Nephron progenitor cell (in vitro differentiated cells): Measurements from ENCODE around the gene DGKQ.

Experiments used
- DNase-seq: peaks from one replicate; pipeline ENCODE4 v3.0.0; 2021
- H3K27ac Mint-ChIP-seq: 2 replicates; pipeline ENCODE4 v1.8.0; 2021; ENCODE audit warnings: mild to moderate bottlenecking, moderate library complexity, mixed read lengths
- H3K27me3 Mint-ChIP-seq: 2 replicates; pipeline ENCODE4 v1.8.0; 2021; ENCODE audit warnings: mild to moderate bottlenecking, low read depth, mixed read lengths; ENCODE audit not compliant: poor library complexity
- H3K36me3 Mint-ChIP-seq: 2 replicates; pipeline ENCODE4 v1.8.0; 2021; ENCODE audit warnings: low read depth, mixed read lengths
- H3K4me1 Mint-ChIP-seq: 2 replicates; pipeline ENCODE4 v1.8.0; 2021; ENCODE audit warnings: mixed read lengths
- H3K4me3 Mint-ChIP-seq: 2 replicates; pipeline ENCODE4 v1.8.0; 2021; ENCODE audit warnings: mild to moderate bottlenecking, moderate library complexity, mixed read lengths
- H3K9me3 Mint-ChIP-seq: 2 replicates; pipeline ENCODE4 v1.8.0; 2021; ENCODE audit warnings: mild to moderate bottlenecking, moderate library complexity, mixed read lengths
- TF ChIP-seq, protein P1 (sequence below): fragments of 200-600 bp; sonication (generic); IDR thresholded peaks from 2 replicates; pipeline ENCODE4 v1.5.0; 2021; ENCODE audit warnings: antibody characterized with exemption

DGKQ gene, protein sequence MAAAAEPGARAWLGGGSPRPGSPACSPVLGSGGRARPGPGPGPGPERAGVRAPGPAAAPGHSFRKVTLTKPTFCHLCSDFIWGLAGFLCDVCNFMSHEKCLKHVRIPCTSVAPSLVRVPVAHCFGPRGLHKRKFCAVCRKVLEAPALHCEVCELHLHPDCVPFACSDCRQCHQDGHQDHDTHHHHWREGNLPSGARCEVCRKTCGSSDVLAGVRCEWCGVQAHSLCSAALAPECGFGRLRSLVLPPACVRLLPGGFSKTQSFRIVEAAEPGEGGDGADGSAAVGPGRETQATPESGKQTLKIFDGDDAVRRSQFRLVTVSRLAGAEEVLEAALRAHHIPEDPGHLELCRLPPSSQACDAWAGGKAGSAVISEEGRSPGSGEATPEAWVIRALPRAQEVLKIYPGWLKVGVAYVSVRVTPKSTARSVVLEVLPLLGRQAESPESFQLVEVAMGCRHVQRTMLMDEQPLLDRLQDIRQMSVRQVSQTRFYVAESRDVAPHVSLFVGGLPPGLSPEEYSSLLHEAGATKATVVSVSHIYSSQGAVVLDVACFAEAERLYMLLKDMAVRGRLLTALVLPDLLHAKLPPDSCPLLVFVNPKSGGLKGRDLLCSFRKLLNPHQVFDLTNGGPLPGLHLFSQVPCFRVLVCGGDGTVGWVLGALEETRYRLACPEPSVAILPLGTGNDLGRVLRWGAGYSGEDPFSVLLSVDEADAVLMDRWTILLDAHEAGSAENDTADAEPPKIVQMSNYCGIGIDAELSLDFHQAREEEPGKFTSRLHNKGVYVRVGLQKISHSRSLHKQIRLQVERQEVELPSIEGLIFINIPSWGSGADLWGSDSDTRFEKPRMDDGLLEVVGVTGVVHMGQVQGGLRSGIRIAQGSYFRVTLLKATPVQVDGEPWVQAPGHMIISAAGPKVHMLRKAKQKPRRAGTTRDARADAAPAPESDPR

DNA sequence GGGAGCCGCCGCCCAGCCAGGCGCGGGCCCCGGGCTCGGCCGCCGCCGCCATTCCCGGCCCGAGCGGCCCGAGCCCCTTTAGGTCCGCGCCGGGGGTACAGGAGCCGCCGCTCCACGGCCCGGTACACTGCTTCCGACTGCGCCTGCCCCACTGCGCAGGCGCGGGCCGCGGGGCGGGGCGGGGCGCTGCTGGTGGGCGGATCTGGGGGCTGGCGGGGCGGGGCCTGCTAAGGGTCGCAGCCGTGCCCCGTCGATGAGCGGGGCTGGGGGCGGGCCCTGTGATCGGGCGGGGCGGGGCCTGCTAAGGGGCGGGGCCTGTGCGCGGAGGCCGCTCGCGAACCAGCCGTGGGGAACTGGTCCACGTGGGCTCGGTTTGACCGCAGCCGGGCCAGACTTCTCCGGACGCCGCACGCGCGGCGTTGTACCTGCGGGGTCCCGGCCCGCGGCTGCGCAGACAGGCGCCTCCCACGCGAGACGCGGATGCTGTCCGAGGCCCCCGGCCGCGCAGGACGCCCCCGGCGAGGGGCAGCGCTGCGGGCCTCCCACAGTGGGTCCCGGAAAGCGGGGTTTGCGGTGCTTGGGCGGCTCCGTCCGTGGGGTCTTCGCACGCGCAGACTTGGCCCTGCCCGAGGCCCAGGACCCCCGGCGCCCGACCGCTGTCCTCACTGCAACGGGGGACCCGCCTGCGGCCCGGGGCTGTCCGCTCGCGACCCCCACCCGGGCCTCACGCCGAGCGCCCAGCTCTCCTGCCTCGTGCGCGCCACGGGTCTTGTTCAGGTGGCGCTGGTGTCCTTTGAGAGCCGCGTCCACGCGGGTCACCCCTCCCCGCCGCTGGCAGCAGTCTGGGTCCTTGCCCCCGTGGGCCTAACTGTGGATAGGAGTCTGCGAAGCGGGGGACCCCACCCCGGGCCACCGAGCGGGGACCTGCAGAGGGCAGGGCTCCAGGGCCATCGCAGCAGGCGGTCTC is at the start of gene DGKQ:
DGKQ (minus strand) TSS at position 139 of the 967 bp plus-strand sequence; CDS start at position 52, 87 bp downstream.
- no peak within 1 kb of the TSS for H3K27ac Mint-ChIP-seq
- peaks cover 9% of the 10 kb centered on the region for H3K4me1 Mint-ChIP-seq
- TF ChIP-seq, protein P1, sequence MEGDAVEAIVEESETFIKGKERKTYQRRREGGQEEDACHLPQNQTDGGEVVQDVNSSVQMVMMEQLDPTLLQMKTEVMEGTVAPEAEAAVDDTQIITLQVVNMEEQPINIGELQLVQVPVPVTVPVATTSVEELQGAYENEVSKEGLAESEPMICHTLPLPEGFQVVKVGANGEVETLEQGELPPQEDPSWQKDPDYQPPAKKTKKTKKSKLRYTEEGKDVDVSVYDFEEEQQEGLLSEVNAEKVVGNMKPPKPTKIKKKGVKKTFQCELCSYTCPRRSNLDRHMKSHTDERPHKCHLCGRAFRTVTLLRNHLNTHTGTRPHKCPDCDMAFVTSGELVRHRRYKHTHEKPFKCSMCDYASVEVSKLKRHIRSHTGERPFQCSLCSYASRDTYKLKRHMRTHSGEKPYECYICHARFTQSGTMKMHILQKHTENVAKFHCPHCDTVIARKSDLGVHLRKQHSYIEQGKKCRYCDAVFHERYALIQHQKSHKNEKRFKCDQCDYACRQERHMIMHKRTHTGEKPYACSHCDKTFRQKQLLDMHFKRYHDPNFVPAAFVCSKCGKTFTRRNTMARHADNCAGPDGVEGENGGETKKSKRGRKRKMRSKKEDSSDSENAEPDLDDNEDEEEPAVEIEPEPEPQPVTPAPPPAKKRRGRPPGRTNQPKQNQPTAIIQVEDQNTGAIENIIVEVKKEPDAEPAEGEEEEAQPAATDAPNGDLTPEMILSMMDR, result no peak
- H3K4me3 Mint-ChIP-seq, result peak within 1 kb of the TSS; percentile 57
- H3K36me3 Mint-ChIP-seq, result no peaks in the 10 kb centered on the region
- H3K9me3 Mint-ChIP-seq, result peaks cover 13% of the 10 kb centered on the region
- peak; percentile 90 for DNase-seq
- peaks cover 43% of the 10 kb centered on the region for H3K27me3 Mint-ChIP-seq

DNA sequence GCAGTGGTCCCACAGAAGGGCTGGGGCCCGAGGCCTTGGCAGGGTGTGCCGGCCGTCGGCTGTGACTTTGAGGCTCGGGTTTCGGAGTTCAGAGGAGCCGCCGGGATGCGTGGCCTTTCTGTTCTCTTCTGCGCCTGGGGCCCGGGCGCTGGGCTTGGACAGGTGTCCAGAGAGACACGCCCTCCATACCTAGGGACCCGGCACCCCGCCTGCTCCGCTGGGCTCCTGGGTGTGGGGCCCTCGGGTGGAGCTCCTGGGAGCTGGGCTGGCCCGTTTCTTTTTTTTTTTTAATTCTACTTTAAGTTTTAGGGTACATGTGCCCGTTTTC is 49.3 kb upstream of the DGKQ start:
- H3K36me3 Mint-ChIP-seq, result peaks cover 14% of the 10 kb centered on the region
- no peak overlapping the region for H3K4me3 Mint-ChIP-seq
- H3K27me3 Mint-ChIP-seq, result no peaks in the 10 kb centered on the region
- TF ChIP-seq, protein P1, result no peak
- peak; percentile 41 for DNase-seq
- H3K27ac Mint-ChIP-seq, result no peak overlapping the region
- H3K9me3 Mint-ChIP-seq, result no peaks in the 10 kb centered on the region
- peaks cover 52% of the 10 kb centered on the region for H3K4me1 Mint-ChIP-seq

DNA sequence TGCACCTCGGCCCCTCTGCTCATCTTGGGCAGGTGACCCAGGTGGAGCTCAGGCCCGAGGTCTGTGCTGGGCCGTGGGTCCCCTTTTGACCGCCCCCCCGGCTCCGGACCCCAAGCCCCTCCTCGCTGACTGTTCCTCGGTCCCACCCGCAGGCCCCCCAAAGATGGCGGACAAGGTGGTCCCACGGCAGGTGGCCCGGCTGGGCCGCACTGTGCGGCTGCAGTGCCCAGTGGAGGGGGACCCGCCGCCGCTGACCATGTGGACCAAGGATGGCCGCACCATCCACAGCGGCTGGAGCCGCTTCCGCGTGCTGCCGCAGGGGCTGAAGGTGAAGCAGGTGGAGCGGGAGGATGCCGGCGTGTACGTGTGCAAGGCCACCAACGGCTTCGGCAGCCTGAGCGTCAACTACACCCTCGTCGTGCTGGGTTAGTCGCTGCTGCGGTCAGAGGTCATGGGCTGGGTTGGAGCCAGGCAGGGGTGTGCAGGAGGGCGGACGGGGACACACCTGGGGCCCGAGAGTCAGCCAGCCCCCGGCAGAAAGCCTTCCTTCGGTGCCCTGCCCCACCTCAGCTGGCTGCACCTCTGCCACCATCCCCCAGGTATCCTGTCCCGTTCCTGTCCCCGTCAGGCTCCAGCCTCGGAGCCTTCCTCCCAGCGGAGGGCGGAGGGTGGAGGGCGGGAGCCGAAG is 48.8 kb upstream of the DGKQ start:
- Mint-ChIP-seq H3K36me3 (peaks cover 14% of the 10 kb centered on the region), H3K27me3 (no peaks in the 10 kb centered on the region), H3K4me1 (peaks cover 54% of the 10 kb centered on the region), H3K27ac (no peak overlapping the region), H3K9me3 (no peaks in the 10 kb centered on the region), H3K4me3 (no peak overlapping the region)
- DNase-seq, result no peak
- TF ChIP-seq, protein P1, result no peak

DNA sequence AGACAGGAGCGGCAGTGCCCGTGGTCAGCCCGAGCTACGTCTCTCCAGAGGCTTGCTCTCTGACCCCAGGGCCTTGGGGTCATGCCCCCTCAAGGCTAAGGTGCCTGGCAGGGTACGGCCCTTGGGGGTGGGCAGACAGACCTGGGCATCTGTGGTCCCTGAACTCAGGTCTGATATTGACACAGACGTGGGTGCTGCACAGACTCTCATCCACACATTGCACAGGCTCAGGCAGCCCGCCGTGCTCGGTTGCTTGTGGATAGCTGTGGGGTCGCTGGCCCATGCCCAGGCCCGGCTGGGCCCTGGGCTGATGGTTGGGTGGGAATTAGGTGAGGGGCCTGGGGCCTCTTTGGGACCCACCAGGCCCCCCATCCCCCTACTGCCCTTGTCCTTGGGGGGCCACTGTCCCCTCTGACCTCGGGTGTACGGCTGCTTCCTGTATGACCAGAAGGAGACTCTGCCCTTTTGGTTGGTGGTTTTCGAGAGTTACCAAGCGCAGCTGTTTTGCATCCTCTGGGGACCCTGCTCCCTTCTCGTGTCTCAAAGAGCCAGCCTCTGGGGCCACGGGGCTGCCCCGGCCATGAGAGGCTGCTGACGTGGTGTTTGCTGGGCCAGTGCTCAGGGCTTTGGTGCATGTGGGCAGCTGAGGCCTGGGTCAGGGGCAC is 48.1 kb upstream of the DGKQ start:
- Mint-ChIP-seq H3K27ac (no peak overlapping the region), H3K36me3 (peaks cover 14% of the 10 kb centered on the region), H3K4me1 (peaks cover 50% of the 10 kb centered on the region), H3K9me3 (no peaks in the 10 kb centered on the region), H3K27me3 (no peaks in the 10 kb centered on the region), H3K4me3 (no peak overlapping the region)
- TF ChIP-seq, protein P1, result no peak
- no peak for DNase-seq
